Measurements from ENCODE around the gene STAT3. TPM values are rescaled to one million over a fixed set of nuclear protein-coding genes. Genes with fewer than 3 reads are reported as not detected.

Gene STAT3
- total RNA-seq, 1 donor from 2014 or later = 270 TPM

Other genes with a start within 250 kb of the STAT3 start
- 83.9 and 129 TPM in 2 replicates for gene RAB5C, start 233.5 kb downstream of the STAT3 start, total RNA-seq
- gene KCNH4, start 207.3 kb downstream of the STAT3 start, total RNA-seq = not detected in 2 replicates
- gene HCRT, start 203.0 kb downstream of the STAT3 start, total RNA-seq = not detected in 2 replicates
- 30.6 and 69.0 TPM in 2 replicates for gene GHDC, start 193.9 kb downstream of the STAT3 start, total RNA-seq
- gene STAT5B, start 112.1 kb downstream of the STAT3 start, total RNA-seq = 17.2 and 27.2 TPM in 2 replicates
- 12.2 and 25.7 TPM in 2 replicates for gene STAT5A, start 99.9 kb downstream of the STAT3 start, total RNA-seq
- 256 and 383 TPM in 2 replicates for gene CAVIN1, start 34.8 kb upstream of the STAT3 start, total RNA-seq
- gene ATP6V0A1, start 70.4 kb upstream of the STAT3 start, total RNA-seq = 43.6 and 137 TPM in 2 replicates
- gene NAGLU, start 147.8 kb upstream of the STAT3 start, total RNA-seq = 24.8 and 42.2 TPM in 2 replicates
- gene HSD17B1, start 164.5 kb upstream of the STAT3 start, total RNA-seq = 0.30 and 0.69 TPM in 2 replicates
- gene COASY, start 173.7 kb upstream of the STAT3 start, total RNA-seq = 8.2 and 32.2 TPM in 2 replicates
- 21.9 and 23.8 TPM in 2 replicates for gene MLX, start 178.7 kb upstream of the STAT3 start, total RNA-seq
- gene PSMC3IP, start 189.3 kb upstream of the STAT3 start, total RNA-seq = 2.9 and 5.0 TPM in 2 replicates
- gene RETREG3, start 220.9 kb upstream of the STAT3 start, total RNA-seq = 64.3 and 99.0 TPM in 2 replicates
- gene TUBG1, start 221.2 kb upstream of the STAT3 start, total RNA-seq = 21.9 and 37.5 TPM in 2 replicates